ENCODE measurements around the gene KNDC1. TPM values are rescaled to one million over a fixed set of nuclear protein-coding genes. Genes with fewer than 3 reads are reported as not detected.
A peak's percentile ranks its signal among the peaks of the same experiment; 100 is the strongest.

Gene KNDC1
- total and polyA plus RNA-seq, 2 of the 13 experiments (the other 11 are each of a cell fraction or from before 2014, with no cell fraction given), result 0.69 TPM; not detected in 1

DNA sequence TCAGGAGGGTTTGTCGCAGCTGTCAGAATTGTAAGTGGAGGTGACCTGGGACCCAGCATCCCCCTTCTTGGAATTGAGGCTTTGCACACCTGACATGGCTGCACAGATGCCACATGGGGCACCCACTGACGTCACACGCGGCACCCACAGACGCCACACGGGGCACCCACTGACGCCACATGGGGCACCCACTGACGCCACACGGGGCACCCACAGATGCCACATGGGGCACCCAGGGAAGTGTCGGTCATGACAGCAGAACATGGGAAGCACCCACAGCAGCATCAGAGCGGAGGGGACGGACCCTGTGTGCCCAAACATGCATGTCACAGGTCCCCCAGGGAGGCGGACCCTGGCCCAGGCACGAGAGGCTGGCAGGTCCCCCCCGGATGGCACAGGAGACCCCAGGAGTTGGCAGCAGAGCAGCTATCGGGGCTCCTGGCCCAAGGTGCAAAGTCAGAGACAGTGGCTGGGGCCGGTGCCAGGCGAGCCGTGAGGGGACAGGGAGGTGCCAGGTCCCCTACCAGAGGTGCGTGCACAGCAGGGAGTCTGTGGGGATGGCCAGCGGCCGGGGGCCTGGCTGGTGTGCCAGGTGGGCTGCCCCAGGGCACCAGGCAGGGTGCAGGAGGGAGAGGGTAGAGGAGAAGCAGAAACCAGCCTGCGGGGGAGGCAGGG, 21.1 kb downstream of the KNDC1 start:
- FAIRE-seq (no peak), ATAC-seq (no peak), DNase-seq (ENCODE audit: low spot score) (no peak)
- WGBS (ENCODE audit: low lambda C conversion rate), result 13% methylated on average over 18 of the region's 23 CpGs
- Histone ChIP-seq H3K79me2 (ENCODE audit: insufficient read depth, low read length) (no peaks in the 10 kb centered on the region), H3K4me1 (ENCODE audit: insufficient read depth, low read length) (no peaks in the 10 kb centered on the region), H3K27me3 (ENCODE audit: control insufficient read depth in 1 of 2, insufficient read depth in 2 of 2, low read length in 2 of 2) (peaks cover 4 to 27% of the 10 kb centered on the region in 2 experiments; a peak in 3 of 5 replicates), H3K36me3 (replicated peaks in 1 of 2; ENCODE audit: control insufficient read depth in 1 of 2, insufficient read depth in 2 of 2, low read length in 2 of 2) (no peaks in the 10 kb centered on the region), H3K9me3 (ENCODE audit: low read length) (peaks cover 10% of the 10 kb centered on the region; the same call in 1 of the 2 replicates), H3K4me3 (replicated peaks in 1 of 3; ENCODE audit: insufficient read depth in 1 of 3, low read depth in 2 of 3, low read length in 3 of 3) (no peak overlapping the region), H2AFZ (ENCODE audit: low read length) (no peak overlapping the region), H3K27ac (ENCODE audit: extremely low read length, insufficient read depth, low read length) (no peak overlapping the region), H4K20me1 (ENCODE audit: insufficient read depth, low read length) (no peaks in the 10 kb centered on the region), H3K9ac (ENCODE audit: insufficient read depth, low read depth, low read length) (no peak overlapping the region), H3K4me2 (ENCODE audit: low read depth, low read length) (no peak overlapping the region)
- in situ Hi-C loops (cut with HindIII; ENCODE audit: extremely low pct_ligation_motif_present, low pct_unique_long_range_greater_than_20kb), result no loop called here
- CTCF ChIA-PET (ENCODE audit: low intra/inter-chr PET ratio, low total read pairs), result no interaction called here
- POLR2A ChIA-PET, result no interaction called here
- BruUV-seq (replicated peaks), result no TSS peak
- TF ChIP-seq NFE2L2 (IDR thresholded peaks at IDR 0.05; ENCODE audit: low read length) (no peak), CREB1 (IDR thresholded peaks at IDR 0.05) (peak; percentile 88), CREB1 (CRISPR knock-in tag; IDR thresholded peaks at IDR 0.05) (no peak), IRX3 (CRISPR knock-in tag; IDR thresholded peaks at IDR 0.05; ENCODE audit: borderline replicate concordance, low read depth) (no peak), ZNF777 (CRISPR knock-in tag; IDR thresholded peaks at IDR 0.05) (no peak), ZNF34 (CRISPR knock-in tag; IDR thresholded peaks at IDR 0.05; ENCODE audit: borderline replicate concordance) (no peak)
- TF ChIP-seq, protein P1, sequence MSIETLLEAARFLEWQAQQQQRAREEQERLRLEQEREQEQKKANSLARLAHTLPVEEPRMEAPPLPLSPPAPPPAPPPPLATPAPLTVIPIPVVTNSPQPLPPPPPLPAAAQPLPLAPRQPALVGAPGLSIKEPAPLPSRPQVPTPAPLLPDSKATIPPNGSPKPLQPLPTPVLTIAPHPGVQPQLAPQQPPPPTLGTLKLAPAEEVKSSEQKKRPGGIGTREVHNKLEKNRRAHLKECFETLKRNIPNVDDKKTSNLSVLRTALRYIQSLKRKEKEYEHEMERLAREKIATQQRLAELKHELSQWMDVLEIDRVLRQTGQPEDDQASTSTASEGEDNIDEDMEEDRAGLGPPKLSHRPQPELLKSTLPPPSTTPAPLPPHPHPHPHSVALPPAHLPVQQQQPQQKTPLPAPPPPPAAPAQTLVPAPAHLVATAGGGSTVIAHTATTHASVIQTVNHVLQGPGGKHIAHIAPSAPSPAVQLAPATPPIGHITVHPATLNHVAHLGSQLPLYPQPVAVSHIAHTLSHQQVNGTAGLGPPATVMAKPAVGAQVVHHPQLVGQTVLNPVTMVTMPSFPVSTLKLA (IDR thresholded peaks at IDR 0.05), result peak; percentile 15; the same call in 1 of the 2 replicates
- intact Hi-C loops (cut with micrococcal nuclease; ENCODE audit: unreplicated experiment), result no loop called here

DNA sequence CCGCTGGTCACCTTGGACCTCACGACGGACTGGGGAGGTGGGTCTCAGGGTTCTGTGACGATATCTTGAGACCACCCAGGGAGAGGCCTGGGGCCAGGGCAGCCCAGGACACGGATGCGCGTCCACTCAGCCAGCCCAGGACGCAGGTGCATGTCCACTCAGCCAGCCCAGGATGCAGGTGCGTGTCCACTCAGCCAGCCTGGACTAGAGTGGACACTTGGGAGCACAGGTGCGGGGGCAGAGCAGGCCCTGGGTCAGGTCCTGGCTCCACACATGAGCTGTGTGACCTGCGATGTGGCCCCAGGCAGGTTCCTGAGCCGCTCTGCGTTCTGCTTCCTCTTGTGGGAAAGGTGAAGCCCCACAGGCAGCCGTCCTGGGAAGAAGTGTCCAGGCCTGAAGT, 22.2 kb downstream of the KNDC1 start:
- Histone ChIP-seq H3K27me3 (ENCODE audit: control insufficient read depth in 1 of 2, insufficient read depth in 2 of 2, low read length in 2 of 2) (peaks cover 7 to 37% of the 10 kb centered on the region in 2 experiments; a peak in 4 of 5 replicates), H2AFZ (ENCODE audit: low read length) (no peak overlapping the region), H4K20me1 (ENCODE audit: insufficient read depth, low read length) (no peaks in the 10 kb centered on the region), H3K4me2 (ENCODE audit: low read depth, low read length) (no peak overlapping the region), H3K27ac (ENCODE audit: extremely low read length, insufficient read depth, low read length) (no peak overlapping the region), H3K4me3 (replicated peaks in 1 of 3; ENCODE audit: insufficient read depth in 1 of 3, low read depth in 2 of 3, low read length in 3 of 3) (no peak overlapping the region), H3K4me1 (ENCODE audit: insufficient read depth, low read length) (peaks cover 2% of the 10 kb centered on the region; the same call in 1 of the 2 replicates), H3K9ac (ENCODE audit: insufficient read depth, low read depth, low read length) (no peak overlapping the region), H3K36me3 (replicated peaks in 1 of 2; ENCODE audit: control insufficient read depth in 1 of 2, insufficient read depth in 2 of 2, low read length in 2 of 2) (no peaks in the 10 kb centered on the region), H3K9me3 (ENCODE audit: low read length) (peaks cover 10% of the 10 kb centered on the region; the same call in 1 of the 2 replicates), H3K79me2 (ENCODE audit: insufficient read depth, low read length) (no peaks in the 10 kb centered on the region)
- no TSS peak for BruUV-seq (replicated peaks)
- DNase-seq (ENCODE audit: low spot score) (no peak), ATAC-seq (no peak), FAIRE-seq (no peak)
- in situ Hi-C loops (cut with HindIII; ENCODE audit: extremely low pct_ligation_motif_present, low pct_unique_long_range_greater_than_20kb) (no loop called here), intact Hi-C loops (cut with micrococcal nuclease; ENCODE audit: unreplicated experiment) (no loop called here)
- 0% methylated on average over 3 of the region's 14 CpGs for WGBS (ENCODE audit: low lambda C conversion rate)
- CTCF ChIA-PET (ENCODE audit: low intra/inter-chr PET ratio, low total read pairs), result no interaction called here
- POLR2A ChIA-PET, result no interaction called here
- TF ChIP-seq MEIS2 (CRISPR knock-in tag; IDR thresholded peaks at IDR 0.05) (no peak), ZNF24 (IDR thresholded peaks at IDR 0.05) (no peak), ZNF205 (CRISPR knock-in tag; IDR thresholded peaks at IDR 0.05) (no peak), PAX8 (CRISPR knock-in tag; IDR thresholded peaks at IDR 0.05; ENCODE audit: borderline replicate concordance) (no peak), DNMT3B (CRISPR knock-in tag; conservative IDR thresholded peaks at IDR 0.05) (no peak)
- TF ChIP-seq, protein P2, sequence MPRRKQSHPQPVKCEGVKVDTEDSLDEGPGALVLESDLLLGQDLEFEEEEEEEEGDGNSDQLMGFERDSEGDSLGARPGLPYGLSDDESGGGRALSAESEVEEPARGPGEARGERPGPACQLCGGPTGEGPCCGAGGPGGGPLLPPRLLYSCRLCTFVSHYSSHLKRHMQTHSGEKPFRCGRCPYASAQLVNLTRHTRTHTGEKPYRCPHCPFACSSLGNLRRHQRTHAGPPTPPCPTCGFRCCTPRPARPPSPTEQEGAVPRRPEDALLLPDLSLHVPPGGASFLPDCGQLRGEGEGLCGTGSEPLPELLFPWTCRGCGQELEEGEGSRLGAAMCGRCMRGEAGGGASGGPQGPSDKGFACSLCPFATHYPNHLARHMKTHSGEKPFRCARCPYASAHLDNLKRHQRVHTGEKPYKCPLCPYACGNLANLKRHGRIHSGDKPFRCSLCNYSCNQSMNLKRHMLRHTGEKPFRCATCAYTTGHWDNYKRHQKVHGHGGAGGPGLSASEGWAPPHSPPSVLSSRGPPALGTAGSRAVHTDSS (CRISPR knock-in tag; conservative IDR thresholded peaks at IDR 0.05), result no peak
- TF ChIP-seq, protein P3, sequence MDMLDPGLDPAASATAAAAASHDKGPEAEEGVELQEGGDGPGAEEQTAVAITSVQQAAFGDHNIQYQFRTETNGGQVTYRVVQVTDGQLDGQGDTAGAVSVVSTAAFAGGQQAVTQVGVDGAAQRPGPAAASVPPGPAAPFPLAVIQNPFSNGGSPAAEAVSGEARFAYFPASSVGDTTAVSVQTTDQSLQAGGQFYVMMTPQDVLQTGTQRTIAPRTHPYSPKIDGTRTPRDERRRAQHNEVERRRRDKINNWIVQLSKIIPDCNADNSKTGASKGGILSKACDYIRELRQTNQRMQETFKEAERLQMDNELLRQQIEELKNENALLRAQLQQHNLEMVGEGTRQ (IDR thresholded peaks at IDR 0.05; ENCODE audit: low read depth, low read length), result no peak
- TF ChIP-seq, protein P3 (CRISPR knock-in tag; IDR thresholded peaks at IDR 0.05; ENCODE audit: borderline replicate concordance), result no peak

Measured in HepG2 (cell line).